Endothelial cell of umbilical vein (primary cell): ENCODE data around the gene DPP7. TPM values are rescaled to one million over a fixed set of nuclear protein-coding genes. Genes with fewer than 3 reads are reported as not detected.

Source experiments
- BruUV-seq: library from RNA; stranded (reverse); fragments of 400-500 nt; replicated peaks from 2 replicates; lab custom pipeline; 2021; lab: Mats Ljungman, UMichigan
- CTCF ChIA-PET: fragments of 300-600, 350-600 bp; sonication (Branson Sonifier 250); formaldehyde crosslinking; loops from one replicate; lab custom pipeline; 2021; ENCODE audit warnings: antibody characterized with exemption, inconsistent platforms; lab: Charles Lee
- POLR2A ChIA-PET: fragments of 300-600, 350-600 bp; sonication (Branson Sonifier 250); formaldehyde crosslinking; loops from one replicate; lab custom pipeline; 2021; ENCODE audit warnings: antibody characterized with exemption, inconsistent platforms; lab: Charles Lee
- DNase-seq: peaks from one replicate; pipeline ENCODE4 v3.0.0-alpha.2; 2011; ENCODE audit warnings: low read depth, low spot score
- FAIRE-seq: peaks from 2 replicates; lab custom pipeline; 2011; peaks lifted over from hg19 to GRCh38; lab: Jason Lieb, UNC
- H2AFZ ChIP-seq: 2 replicates; pipeline ENCODE4 v1.6.0; 2012; ENCODE audit warnings: low read depth, low read length, control low read depth, inconsistent platforms
- H3K27ac ChIP-seq: 2 replicates; pipeline ENCODE4 v1.5.1; 2011; ENCODE audit warnings: low read depth, mild to moderate bottlenecking, control low read depth, low read length, moderate library complexity; ENCODE audit not compliant: insufficient read depth
- H3K27me3 ChIP-seq, 2 experiments: 2 replicates each; pipeline versions ENCODE4 v1.6.0 to v1.6.1; 2011; ENCODE audit warnings: low read length in 2 of 2, mixed read lengths in 1 of 2; ENCODE audit not compliant: control insufficient read depth in 2 of 2, insufficient read depth in 2 of 2
- H3K36me3 ChIP-seq, 2 experiments: 2 replicates in 1 of 2; 3 replicates in 1 of 2; pipeline ENCODE4 v1.5.1; 2011; ENCODE audit warnings: low read length in 2 of 2, mild to moderate bottlenecking in 1 of 2, moderate library complexity in 1 of 2; ENCODE audit not compliant: control insufficient read depth in 2 of 2, insufficient read depth in 2 of 2; ENCODE audit errors: extremely low read depth in 1 of 2
- H3K4me1 ChIP-seq: 3 replicates; pipeline ENCODE4 v1.5.1; 2011; ENCODE audit warnings: mild to moderate bottlenecking, low read length; ENCODE audit not compliant: control insufficient read depth, insufficient read depth; ENCODE audit errors: extremely low read depth
- H3K4me2 ChIP-seq: 2 replicates; pipeline ENCODE4 v1.6.1; 2011; ENCODE audit warnings: low read length, control low read depth, mixed read lengths; ENCODE audit not compliant: insufficient read depth
- H3K4me3 ChIP-seq, 3 experiments: fragments of 200-600 bp in 1 of 3; sonication (generic), shearing (Covaris generic) in 1 of 3; replicated peaks in 1 of 3; 2 replicates each; pipeline ENCODE4 v1.5.1; 2011 to 2016; ENCODE audit warnings: control low read depth in 3 of 3, low read length in 3 of 3, mild to moderate bottlenecking in 2 of 3, inconsistent platforms in 1 of 3, low read depth in 1 of 3, moderate library complexity in 1 of 3; ENCODE audit not compliant: insufficient read depth in 1 of 3
- H3K79me2 ChIP-seq: 2 replicates; pipeline ENCODE4 v1.6.0; 2012; ENCODE audit warnings: low read length, inconsistent platforms; ENCODE audit not compliant: control insufficient read depth, insufficient read depth
- H3K9ac ChIP-seq: replicated peaks from 2 replicates; pipeline ENCODE3; 2011; ENCODE audit warnings: low read length, control low read depth; ENCODE audit not compliant: insufficient read depth; ENCODE audit errors: extremely low read depth
- H3K9me1 ChIP-seq: replicated peaks from 3 replicates; pipeline ENCODE4 v1.6.0; 2011; ENCODE audit warnings: mild to moderate bottlenecking, low read length; ENCODE audit not compliant: control insufficient read depth, insufficient read depth; ENCODE audit errors: extremely low read depth
- H3K9me3 ChIP-seq: replicated peaks from 2 replicates; pipeline ENCODE4 v1.5.1; 2012; ENCODE audit warnings: low read length, inconsistent platforms; ENCODE audit not compliant: control insufficient read depth, insufficient read depth
- H4K20me1 ChIP-seq: replicated peaks from 2 replicates; pipeline ENCODE3; 2011; ENCODE audit warnings: mild to moderate bottlenecking, low read length; ENCODE audit not compliant: control insufficient read depth, insufficient read depth; ENCODE audit errors: extremely low read depth
- FOS ChIP-seq: IDR thresholded peaks from 2 replicates; pipeline ENCODE4 v1.6.1; 2011; ENCODE audit warnings: mild to moderate bottlenecking, low read length, moderate library complexity, borderline replicate concordance; ENCODE audit not compliant: insufficient read depth
- GATA2 ChIP-seq: IDR thresholded peaks from 2 replicates; pipeline ENCODE4 v1.7.0; 2011; ENCODE audit warnings: low read depth, mild to moderate bottlenecking, moderate library complexity, mixed read lengths, low read length; ENCODE audit not compliant: insufficient read length, insufficient read depth
- JUN ChIP-seq: IDR thresholded peaks from 2 replicates; pipeline ENCODE4 v1.6.1; 2011; ENCODE audit warnings: borderline replicate concordance, low read depth; ENCODE audit not compliant: insufficient read length, insufficient read depth
- MAX ChIP-seq: IDR thresholded peaks from 2 replicates; pipeline ENCODE4 v1.6.1; 2011; ENCODE audit not compliant: insufficient read depth, insufficient read length
- MYC ChIP-seq: IDR thresholded peaks from one replicate; pipeline ENCODE4 v1.6.1; 2011; ENCODE audit warnings: mild to moderate bottlenecking, low read depth, low read length
- POLR2A ChIP-seq: IDR thresholded peaks from 2 replicates; pipeline ENCODE4 v1.6.1; 2012; ENCODE audit warnings: low read depth, mild to moderate bottlenecking, control low read depth, low read length
- POLR2AphosphoS5 ChIP-seq: IDR thresholded peaks from 2 replicates; pipeline ENCODE4 v1.6.1; 2012; ENCODE audit warnings: low read depth, mild to moderate bottlenecking, control low read depth, low read length, moderate library complexity; ENCODE audit not compliant: insufficient read depth
- dilution Hi-C: fragments of 300-500 bp; cut with MboI; formaldehyde crosslinking; loops from one replicate; pipeline ENCODE4 v1.15.0; 2019; ENCODE audit warnings: low sequenced_read_pairs; ENCODE audit not compliant: extremely low pct_ligation_motif_present
- intact Hi-C: fragments of 100-400 bp; cut with micrococcal nuclease; formaldehyde crosslinking; loops from one replicate; pipeline ENCODE4 v1.10.0; 2022
- polyA plus RNA-seq, 4 experiments: library from polyadenylated mRNA; depleted of rRNA in 3 of 4; stranded (reverse) in 3 of 4; unstranded in 1 of 4; fragments of >200 nt; gene quantifications; 2 replicates each; pipeline versions ENCODE4 v1.2.1 to v1.2.3, GENCODE V29; 2011 to 2012; ENCODE audit warnings: missing spikeins in 1 of 4
- total RNA-seq: library from RNA; stranded (reverse); gene quantifications from 2 replicates; pipeline ENCODE4 v1.2.3, GENCODE V29; 2021

The DPP7 gene
- total and polyA plus RNA-seq, 2 donors (not counting 3 experiments of a cell fraction or from before 2014, with no cell fraction given): 149 to 200 TPM

DNA sequence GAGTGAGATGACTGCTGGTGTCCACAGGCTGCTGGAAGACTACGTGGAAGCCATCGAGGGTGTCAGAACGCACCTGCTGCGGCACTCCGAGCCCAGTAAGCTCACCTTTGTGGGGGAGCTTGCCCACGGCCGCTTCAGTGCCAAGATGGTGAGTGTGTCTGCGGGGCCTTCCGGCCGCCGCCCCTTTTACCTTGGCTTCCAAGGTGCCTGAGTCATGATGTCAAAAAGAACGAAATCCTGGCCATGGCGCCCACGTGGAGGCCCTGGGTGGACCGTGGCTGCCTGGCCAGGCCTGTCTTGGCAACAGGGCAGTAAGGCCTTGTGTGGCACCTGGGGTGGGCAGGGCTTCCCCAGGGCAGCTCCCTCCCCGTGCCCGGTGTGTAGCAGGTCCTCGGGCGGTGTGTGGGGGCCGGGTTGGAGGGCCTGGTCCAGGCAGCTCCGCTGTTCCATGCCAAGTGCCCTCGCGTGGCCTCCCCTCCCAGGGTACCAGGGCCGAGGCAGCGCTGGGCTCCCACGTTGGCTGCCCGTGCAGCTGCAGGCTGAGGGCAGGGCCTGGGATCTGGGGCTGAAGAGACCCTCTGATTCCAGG, 7.8 kb downstream of the DPP7 start:
- TF ChIP-seq JUN: no peak
- no peak for TF ChIP-seq FOS
- TF ChIP-seq POLR2A: no peak
- no peak for TF ChIP-seq GATA2
- no peak for TF ChIP-seq POLR2AphosphoS5
- TF ChIP-seq MYC: no peak
- TF ChIP-seq MAX: no peak
- ChIA-PET CTCF (interaction anchor here (1.1 to 1.7 kb wide), 2 partner anchors 18 to 130 kb away, joined by 3 to 5 read pairs; no protein-coding TSS in a partner anchor), POLR2A (no interaction called here)
- Histone ChIP-seq H3K79me2 (no peaks in the 10 kb centered on the region), H3K4me1 (no peaks in the 10 kb centered on the region), H3K9ac (no peak overlapping the region), H3K9me3 (no peaks in the 10 kb centered on the region), H3K27ac (no peak overlapping the region), H3K4me3 (no peak overlapping the region), H3K9me1 (no peaks in the 10 kb centered on the region), H3K36me3 (peaks cover 4 to 61% of the 10 kb centered on the region in 2 experiments), H3K27me3 (no peaks in the 10 kb centered on the region), H2AFZ (no peak overlapping the region), H3K4me2 (no peak overlapping the region), H4K20me1 (no peaks in the 10 kb centered on the region)
- dilution Hi-C loops (no loop called here), intact Hi-C loops (no loop called here)
- no TSS peak for BruUV-seq
- DNase-seq (no peak), FAIRE-seq (no peak)
